NCI-H524 (cell line): ENCODE measurements around the gene RPS28.
"Not testable (repeated sequence)": the region's sequence is repeated elsewhere in the genome, so short reads cannot be mapped to it uniquely, and the experiment has no call there.

Experiments used
- DNase-seq, 2 experiments: peaks; one replicate each; lab custom pipeline; 2025; lab: John Stamatoyannopoulos, UW

The RPS28 gene

GRCh38 chr19:8321067-8321985 lies at the start of gene RPS28, which contains the start of gene NDUFA7:
Gene RPS28, plus strand, starts transcription at chr19:8321496. Its CDS starts 35 bp downstream, at chr19:8321531.
Gene NDUFA7, minus strand, starts transcription at chr19:8321375. Its CDS starts 17 bp downstream, at chr19:8321358.
- peak; percentile 92 to 96 for DNase-seq

GRCh38 chr19:8276508-8276907 lies 44.8 kb upstream of the RPS28 start:
- DNase-seq: not testable (repeated sequence)

GRCh38 chr19:8291337-8291736 lies 30.0 kb upstream of the RPS28 start:
- not testable (repeated sequence) for DNase-seq

GRCh38 chr19:8302357-8302691 lies 19.0 kb upstream of the RPS28 start:
- DNase-seq: peak; percentile 86 to 92

GRCh38 chr19:8302734-8303133 lies 18.6 kb upstream of the RPS28 start:
- DNase-seq: peak in 1 of 2 experiments; percentile 84

GRCh38 chr19:8304841-8305621 lies 16.3 kb upstream of the RPS28 start:
- no peak for DNase-seq

GRCh38 chr19:8305798-8306197 lies 15.5 kb upstream of the RPS28 start:
- DNase-seq: no peak

- DNase-seq: no peak
Measured at GRCh38 chr19:8306235-8307054, 14.9 kb upstream of the RPS28 start.

GRCh38 chr19:8307400-8307964 lies 13.8 kb upstream of the RPS28 start:
- DNase-seq: peak in 1 of 2 experiments; percentile 41

- DNase-seq: peak; percentile 80 to 91
Measured at GRCh38 chr19:8307965-8308866, 13.1 kb upstream of the RPS28 start, which contains the start of gene CD320. Gene CD320, minus strand, starts transcription at chr19:8308358. Its CDS starts 68 bp downstream, at chr19:8308290.

GRCh38 chr19:8308891-8309291 lies 12.4 kb upstream of the RPS28 start:
- no peak for DNase-seq

GRCh38 chr19:8310342-8311055 lies 10.8 kb upstream of the RPS28 start:
- DNase-seq: no peak

GRCh38 chr19:8311461-8312260 lies 9.6 kb upstream of the RPS28 start:
- no peak for DNase-seq

- DNase-seq: peak in 1 of 2 experiments; percentile 21
Measured at GRCh38 chr19:8314981-8315640, 6.2 kb upstream of the RPS28 start.

GRCh38 chr19:8316351-8317125 lies 4.8 kb upstream of the RPS28 start:
- no peak for DNase-seq

GRCh38 chr19:8318835-8319234 lies 2.5 kb upstream of the RPS28 start:
- not testable (repeated sequence) for DNase-seq

- DNase-seq: no peak
Measured at GRCh38 chr19:8319807-8320520, 1.3 kb upstream of the RPS28 start.
